GM21825 (cell line): ENCODE results near the gene FARSB.

Experiments used
- ATAC-seq: cut with Tn5 transposase; IDR thresholded peaks from one replicate; pipeline ENCODE4 v1.9.1; 2021; ENCODE audit warnings: mild to moderate bottlenecking, moderate library complexity; ENCODE audit not compliant: unreplicated experiment

The FARSB gene

GRCh38 chr2:222668494-222669154, 12.7 kb upstream of the FARSB start:
- ATAC-seq, result no peak

GRCh38 chr2:222663479-222663878, 7.6 kb upstream of the FARSB start:
- ATAC-seq, result no peak

GRCh38 chr2:222656526-222657446, 894 bp upstream of the FARSB start:
- ATAC-seq, result peak; percentile 21

GRCh38 chr2:222653280-222653679, 2.6 kb downstream of the FARSB start:
- no peak for ATAC-seq

GRCh38 chr2:222652491-222653255, 3.2 kb downstream of the FARSB start:
- ATAC-seq, result no peak

- ATAC-seq, result no peak
Measured at GRCh38 chr2:222651718-222652418, 4.0 kb downstream of the FARSB start.

- no peak for ATAC-seq
Measured at GRCh38 chr2:222649801-222650200, 6.1 kb downstream of the FARSB start.

- no peak for ATAC-seq
Measured at GRCh38 chr2:222646008-222646407, 9.9 kb downstream of the FARSB start.

GRCh38 chr2:222643134-222643533, 12.8 kb downstream of the FARSB start:
- ATAC-seq, result no peak

- no peak for ATAC-seq
Measured at GRCh38 chr2:222641336-222641735, 14.6 kb downstream of the FARSB start.

GRCh38 chr2:222637067-222637466, 18.8 kb downstream of the FARSB start:
- ATAC-seq, result no peak

GRCh38 chr2:222635295-222635694, 20.6 kb downstream of the FARSB start:
- no peak for ATAC-seq

- ATAC-seq, result no peak
Measured at GRCh38 chr2:222627764-222628163, 28.1 kb downstream of the FARSB start.

GRCh38 chr2:222623756-222624309, 32.1 kb downstream of the FARSB start:
- ATAC-seq, result no peak

GRCh38 chr2:222622910-222623309, 33.0 kb downstream of the FARSB start:
- ATAC-seq, result no peak

- no peak for ATAC-seq
Measured at GRCh38 chr2:222621893-222622292, 34.0 kb downstream of the FARSB start.

- ATAC-seq, result no peak
Measured at GRCh38 chr2:222615320-222615719, 40.6 kb downstream of the FARSB start.

GRCh38 chr2:222613715-222614331, 42.1 kb downstream of the FARSB start:
- ATAC-seq, result no peak

- ATAC-seq, result no peak
Measured at GRCh38 chr2:222611684-222612083, 44.2 kb downstream of the FARSB start.

GRCh38 chr2:222610746-222611145, 45.1 kb downstream of the FARSB start:
- no peak for ATAC-seq
